DND-41 (cell line): ENCODE data around the gene SRMS.

Experiments used
- ATAC-seq: fragments of 200-7000 bp; cut with Tn5 transposase; 3 replicates; pipeline ENCODE4 v1.9.1; 2021; ENCODE audit warnings: low read depth; ENCODE audit not compliant: insufficient read depth
- DNase-seq: peaks from one replicate; pipeline ENCODE4 v3.0.0-alpha.2; 2020
- H2AFZ ChIP-seq: 2 replicates; pipeline ENCODE4 v1.6.0; 2012; ENCODE audit warnings: low read depth, low read length
- H3K27ac ChIP-seq: 2 replicates; pipeline ENCODE4 v1.5.1; 2012; ENCODE audit warnings: low read length, inconsistent platforms
- H3K27me3 ChIP-seq: fragments of 200-600 bp; sonication (generic); 2 replicates; pipeline ENCODE4 v1.6.0; 2012; ENCODE audit warnings: low read length, mild to moderate bottlenecking, inconsistent platforms; ENCODE audit not compliant: insufficient read depth, poor library complexity
- H3K36me3 ChIP-seq: 2 replicates; pipeline ENCODE4 v1.5.1; 2012; ENCODE audit warnings: low read length, inconsistent platforms; ENCODE audit not compliant: insufficient read depth
- H3K4me1 ChIP-seq: 2 replicates; pipeline ENCODE4 v1.5.1; 2012; ENCODE audit warnings: mild to moderate bottlenecking, low read length; ENCODE audit not compliant: insufficient read depth
- H3K4me2 ChIP-seq: 2 replicates; pipeline ENCODE4 v1.6.0; 2012; ENCODE audit warnings: mild to moderate bottlenecking, moderate library complexity, low read length, inconsistent platforms; ENCODE audit not compliant: insufficient read depth
- H3K4me3 ChIP-seq, 2 experiments: fragments of 200-600 bp in 1 of 2; shearing (Covaris generic) in 1 of 2; 2 replicates each; pipeline ENCODE4 v1.5.1; 2012 to 2016; ENCODE audit warnings: inconsistent platforms in 2 of 2, low read length in 2 of 2, mild to moderate bottlenecking in 2 of 2, low read depth in 1 of 2, moderate library complexity in 1 of 2
- H3K79me2 ChIP-seq: 2 replicates; pipeline ENCODE4 v1.6.0; 2012; ENCODE audit warnings: low read length, inconsistent platforms; ENCODE audit not compliant: insufficient read depth
- H3K9ac ChIP-seq: 2 replicates; pipeline ENCODE4 v1.6.0; 2012; ENCODE audit warnings: low read depth, mild to moderate bottlenecking, inconsistent platforms, low read length, moderate library complexity
- H3K9me3 ChIP-seq: 2 replicates; pipeline ENCODE4 v1.5.1; 2012; ENCODE audit warnings: low read length, moderate library complexity, mild to moderate bottlenecking, inconsistent platforms; ENCODE audit not compliant: insufficient read depth, severe bottlenecking
- H4K20me1 ChIP-seq: 2 replicates; pipeline ENCODE4 v1.6.0; 2012; ENCODE audit warnings: low read length; ENCODE audit not compliant: insufficient read depth
- EZH2 ChIP-seq: IDR thresholded peaks from 3 replicates; pipeline ENCODE4 v1.6.1; 2012; ENCODE audit warnings: borderline replicate concordance, low read depth, mild to moderate bottlenecking, moderate library complexity, low read length, inconsistent platforms; ENCODE audit not compliant: severe bottlenecking
- TF ChIP-seq, protein P1 (sequence below): IDR thresholded peaks from 2 replicates; pipeline ENCODE4 v1.5.1; 2012; ENCODE audit warnings: borderline replicate concordance, low read length, moderate library complexity, mild to moderate bottlenecking; ENCODE audit not compliant: poor library complexity, severe bottlenecking; ENCODE audit errors: extremely low read depth

The SRMS gene

GRCh38 chr20:63491635-63492230 lies 55.8 kb downstream of the SRMS start:
- H3K4me1 ChIP-seq, result peaks cover 9% of the 10 kb centered on the region
- TF ChIP-seq, protein P1, sequence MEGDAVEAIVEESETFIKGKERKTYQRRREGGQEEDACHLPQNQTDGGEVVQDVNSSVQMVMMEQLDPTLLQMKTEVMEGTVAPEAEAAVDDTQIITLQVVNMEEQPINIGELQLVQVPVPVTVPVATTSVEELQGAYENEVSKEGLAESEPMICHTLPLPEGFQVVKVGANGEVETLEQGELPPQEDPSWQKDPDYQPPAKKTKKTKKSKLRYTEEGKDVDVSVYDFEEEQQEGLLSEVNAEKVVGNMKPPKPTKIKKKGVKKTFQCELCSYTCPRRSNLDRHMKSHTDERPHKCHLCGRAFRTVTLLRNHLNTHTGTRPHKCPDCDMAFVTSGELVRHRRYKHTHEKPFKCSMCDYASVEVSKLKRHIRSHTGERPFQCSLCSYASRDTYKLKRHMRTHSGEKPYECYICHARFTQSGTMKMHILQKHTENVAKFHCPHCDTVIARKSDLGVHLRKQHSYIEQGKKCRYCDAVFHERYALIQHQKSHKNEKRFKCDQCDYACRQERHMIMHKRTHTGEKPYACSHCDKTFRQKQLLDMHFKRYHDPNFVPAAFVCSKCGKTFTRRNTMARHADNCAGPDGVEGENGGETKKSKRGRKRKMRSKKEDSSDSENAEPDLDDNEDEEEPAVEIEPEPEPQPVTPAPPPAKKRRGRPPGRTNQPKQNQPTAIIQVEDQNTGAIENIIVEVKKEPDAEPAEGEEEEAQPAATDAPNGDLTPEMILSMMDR, result no peak
- TF ChIP-seq EZH2, result no peak
- no peak overlapping the region for H3K9ac ChIP-seq
- H3K27ac ChIP-seq, result no peak overlapping the region
- no peaks in the 10 kb centered on the region for H3K27me3 ChIP-seq
- DNase-seq (no peak), ATAC-seq (no peak)
- H3K79me2 ChIP-seq, result no peaks in the 10 kb centered on the region
- no peaks in the 10 kb centered on the region for H3K36me3 ChIP-seq
- peaks cover 8% of the 10 kb centered on the region; the same call in 1 of the 2 replicates for H4K20me1 ChIP-seq
- no peak overlapping the region for H2AFZ ChIP-seq
- no peak overlapping the region for H3K4me3 ChIP-seq
- H3K4me2 ChIP-seq, result no peak overlapping the region
- H3K9me3 ChIP-seq, result no peaks in the 10 kb centered on the region

DNA sequence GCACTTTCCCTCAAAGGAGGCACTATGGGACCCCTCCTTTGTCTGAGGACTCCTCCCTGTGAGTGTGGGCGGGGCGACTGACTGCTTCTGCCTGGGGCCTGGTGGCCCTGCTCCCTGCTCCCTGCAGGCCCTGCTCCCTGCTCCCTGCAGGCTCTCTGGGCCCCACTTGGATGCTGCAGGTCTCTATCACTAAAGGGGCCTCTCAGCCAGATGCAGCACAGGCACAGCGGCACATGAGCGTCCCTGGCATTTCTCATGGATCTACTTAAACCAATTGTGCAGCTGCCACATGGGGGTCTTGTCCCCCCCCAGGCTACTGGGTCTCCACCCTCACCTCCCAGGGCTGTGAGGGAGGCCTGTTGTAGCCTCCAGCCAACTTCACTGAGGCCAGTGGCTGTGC lies 56.5 kb downstream of the SRMS start:
- no peak overlapping the region for H2AFZ ChIP-seq
- H3K4me3 ChIP-seq, result no peak overlapping the region
- no peak for TF ChIP-seq EZH2
- TF ChIP-seq, protein P1, result no peak
- H4K20me1 ChIP-seq, result peaks cover 5% of the 10 kb centered on the region; the same call in 1 of the 2 replicates
- H3K9ac ChIP-seq, result no peak overlapping the region
- no peak for ATAC-seq
- H3K9me3 ChIP-seq, result no peaks in the 10 kb centered on the region
- no peak for DNase-seq
- H3K4me2 ChIP-seq, result no peak overlapping the region
- no peaks in the 10 kb centered on the region for H3K36me3 ChIP-seq
- no peaks in the 10 kb centered on the region for H3K79me2 ChIP-seq
- no peak overlapping the region for H3K27ac ChIP-seq
- H3K4me1 ChIP-seq, result peaks cover 2% of the 10 kb centered on the region
- no peaks in the 10 kb centered on the region for H3K27me3 ChIP-seq
